Activated CD8-positive, alpha-beta memory T cell treated with anti-CD3 and anti-CD28 coated beads, Interleukin-2, amount 50 U/mL, for 1 hour (primary cell): ENCODE results near the gene ECE1.
A peak's percentile ranks its signal among the peaks of the same experiment; 100 is the strongest.
"Not testable (repeated sequence)": the region's sequence is repeated elsewhere in the genome, so short reads cannot be mapped to it uniquely, and the experiment has no call there.

Experiments
- DNase-seq: peaks from one replicate; pipeline ENCODE4 v3.0.0-alpha.2; 2020; ENCODE audit errors: extremely low read depth

ECE1 gene

DNA sequence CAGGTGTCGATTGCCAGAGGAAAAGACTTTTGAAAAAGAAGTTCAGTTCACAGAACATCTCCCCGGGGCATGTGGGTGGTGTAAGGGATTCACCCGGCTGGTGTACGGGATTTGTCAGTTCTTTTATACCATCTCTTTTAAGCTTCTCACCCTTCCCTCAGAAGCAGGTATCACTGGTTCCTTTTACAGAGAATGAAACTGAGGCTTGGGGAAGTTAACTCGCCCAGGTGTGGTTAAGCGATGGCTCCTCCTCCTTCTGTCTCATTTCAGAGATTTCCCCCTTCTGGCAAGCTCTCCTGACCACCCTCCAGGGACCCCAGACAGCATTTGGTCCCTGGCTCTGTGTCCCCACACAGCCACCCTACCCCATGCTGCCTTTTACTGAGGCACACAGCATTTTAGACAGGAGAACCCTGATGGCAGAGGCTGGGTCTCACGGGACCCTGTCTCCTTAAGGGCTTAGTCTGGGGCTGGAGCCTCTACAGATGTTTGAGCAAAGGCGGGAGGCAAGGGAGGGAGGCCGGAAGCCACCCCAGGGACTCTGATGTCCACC is 2.8 kb upstream of the ECE1 start:
- no peak for DNase-seq

DNA sequence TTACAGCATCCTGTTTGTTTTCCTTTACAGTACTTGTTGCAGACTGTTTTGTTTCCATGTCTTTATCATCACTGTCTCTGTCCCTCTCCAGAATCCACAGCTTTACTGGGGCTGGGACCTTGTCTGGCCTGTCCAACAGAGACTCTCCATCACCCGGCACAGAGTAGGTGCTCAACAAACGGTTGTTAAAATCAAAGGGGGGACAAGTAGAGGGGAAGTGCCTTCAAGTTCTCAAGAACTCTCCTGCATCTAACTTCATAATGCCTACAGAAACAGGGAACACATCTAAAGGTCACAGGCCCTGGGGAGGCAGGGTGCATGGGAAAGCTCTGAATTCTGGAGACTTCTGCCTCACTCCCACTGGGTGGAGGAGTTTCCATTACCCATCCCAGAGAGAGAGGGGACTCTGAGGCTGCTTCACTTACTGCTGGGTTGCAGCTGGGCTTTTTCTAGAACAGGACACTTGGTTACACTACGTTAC is 2.3 kb upstream of the ECE1 start:
- no peak for DNase-seq

DNA sequence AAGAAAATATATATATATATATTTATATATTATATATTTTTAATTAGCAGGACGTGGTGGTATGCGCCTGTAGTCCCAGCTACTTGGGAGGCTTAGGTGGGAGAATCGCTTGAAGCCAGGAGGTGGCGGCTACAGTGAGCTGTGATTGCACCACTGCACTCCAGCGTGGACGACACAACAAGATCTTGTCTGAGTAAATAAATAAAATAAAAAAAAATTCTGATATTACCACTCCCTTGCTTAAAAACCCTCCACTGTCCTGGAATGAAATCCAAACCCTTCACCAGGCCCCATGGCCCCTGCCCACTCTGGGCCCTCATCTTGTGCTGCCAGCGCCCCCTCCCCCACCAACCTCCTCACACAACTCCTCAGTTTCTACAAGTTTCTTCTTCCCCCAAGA is 1.7 kb upstream of the ECE1 start:
- no peak for DNase-seq

DNA sequence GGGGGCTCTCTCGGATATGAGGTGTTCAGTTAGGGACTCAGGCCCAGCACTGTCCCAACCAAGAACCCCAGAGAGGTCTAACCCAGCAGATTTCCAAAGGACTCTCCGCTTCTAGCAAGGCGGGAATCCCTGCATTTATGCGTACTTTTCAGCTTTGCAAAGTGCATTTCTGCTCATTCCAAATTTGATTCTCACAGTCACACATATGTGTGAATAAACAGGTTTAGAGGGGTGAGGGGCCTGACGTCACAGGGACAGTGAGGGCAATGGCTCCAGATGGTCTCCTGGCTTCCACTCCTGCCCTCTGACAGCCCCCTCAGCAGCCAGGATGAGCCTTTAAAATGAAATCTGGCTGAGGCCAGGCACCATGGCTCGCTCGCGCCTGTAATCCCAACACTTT is 921 bp upstream of the ECE1 start:
- DNase-seq, result no peak

DNA sequence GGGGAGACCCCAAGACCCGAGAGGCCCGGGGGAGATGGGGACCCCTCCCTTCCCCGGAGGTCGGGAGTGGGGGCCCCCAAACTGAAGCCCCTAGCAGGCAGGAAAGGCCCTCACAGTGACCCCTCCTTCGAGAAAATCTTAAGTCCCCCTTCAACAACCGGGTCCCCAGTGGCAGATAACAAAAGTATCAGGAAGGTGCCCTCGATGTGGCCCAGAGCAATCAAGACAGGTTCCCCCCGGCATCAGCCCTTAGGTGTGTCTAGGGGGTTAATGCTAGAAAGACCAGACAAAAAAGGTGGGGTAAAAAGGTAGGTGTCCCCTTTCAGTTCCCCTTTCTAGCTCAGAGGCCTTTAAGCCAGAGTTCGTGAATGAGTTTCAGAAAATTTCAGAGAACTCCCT is 282 bp upstream of the ECE1 start:
- no peak for DNase-seq

DNA sequence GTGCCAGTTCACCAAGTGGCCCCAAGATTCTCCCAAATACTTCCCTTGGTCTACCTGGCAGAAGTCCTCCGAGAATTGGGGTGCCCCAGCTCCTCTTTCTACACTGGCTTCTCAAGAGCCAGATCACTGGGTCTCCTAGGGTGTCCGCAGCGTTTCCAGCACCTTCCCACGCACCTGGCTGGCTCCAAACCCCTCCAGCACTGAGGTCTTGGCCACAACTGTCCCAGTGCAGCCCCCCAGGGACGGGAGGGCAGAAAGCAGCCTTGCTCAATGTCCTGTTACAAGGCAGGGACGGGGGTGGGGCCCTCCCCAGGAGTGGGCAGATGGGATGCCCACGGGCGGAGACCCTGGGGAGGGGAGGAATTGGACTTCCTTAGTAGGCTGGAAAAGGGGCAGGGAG is 1.1 kb downstream of the ECE1 start:
- DNase-seq, result no peak

DNA sequence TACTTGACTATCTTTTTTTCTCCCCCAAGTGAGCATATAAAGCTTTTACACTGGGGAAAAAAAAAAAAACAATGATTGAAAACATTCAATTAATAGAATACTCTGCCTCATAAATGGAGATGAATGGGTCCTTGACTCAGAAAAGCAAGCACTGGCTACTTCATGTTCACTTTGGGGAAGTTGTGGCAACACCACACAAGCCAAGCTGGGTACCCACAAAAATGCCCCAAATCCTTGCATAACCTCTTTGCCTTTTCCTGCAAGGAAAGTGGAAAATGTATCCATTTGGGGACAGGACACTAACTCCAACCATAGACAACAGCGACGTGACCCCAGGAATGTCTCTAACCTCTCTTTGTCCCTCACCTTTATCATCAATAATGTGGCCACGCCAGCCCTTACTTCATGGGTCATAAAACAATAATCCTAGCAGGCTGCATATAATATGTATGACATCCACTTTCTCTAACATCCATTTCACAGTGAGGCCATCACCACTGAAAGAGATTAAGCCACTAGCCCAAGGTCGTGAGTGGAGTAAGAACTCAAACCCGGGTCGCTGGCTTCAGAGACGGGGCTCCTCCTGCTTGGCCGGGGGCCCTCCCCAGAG is 2.3 kb downstream of the ECE1 start:
- DNase-seq, result no peak

DNA sequence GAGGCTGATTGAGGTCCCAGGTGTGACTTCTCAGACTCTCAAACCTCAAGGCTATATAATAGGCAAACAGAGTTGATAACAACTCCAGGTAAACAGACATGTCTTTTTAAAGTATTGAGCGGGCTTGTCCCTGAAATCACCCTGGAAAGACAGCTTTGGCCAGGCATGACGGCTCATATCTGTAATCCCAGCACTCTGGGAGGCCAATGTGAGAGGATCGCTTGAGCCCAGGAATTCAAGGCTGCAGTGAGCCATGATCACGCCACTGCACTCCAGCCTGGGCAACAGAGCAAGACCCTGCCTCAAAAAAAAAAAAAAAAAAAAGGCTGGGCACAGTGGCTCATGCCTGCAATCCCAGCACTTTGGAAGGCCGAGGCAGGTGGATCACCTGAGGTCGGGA is 4.9 kb downstream of the ECE1 start:
- not testable (repeated sequence) for DNase-seq

DNA sequence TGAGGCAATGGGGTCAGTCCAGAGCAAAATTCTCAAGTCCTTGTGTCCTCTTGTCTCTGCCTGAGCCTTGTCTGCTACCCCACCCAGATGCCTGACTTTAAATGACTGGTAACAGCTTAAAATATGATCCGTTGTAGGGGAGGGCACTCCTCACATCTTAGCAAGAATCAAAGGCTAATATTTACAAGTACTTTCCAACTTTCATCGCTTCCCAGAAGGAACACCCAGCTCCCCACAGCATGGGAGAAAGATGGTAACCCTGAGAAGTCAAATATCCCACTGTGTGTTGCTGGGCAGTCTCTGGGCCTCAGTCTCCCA is 5.2 kb downstream of the ECE1 start:
- no peak for DNase-seq

DNA sequence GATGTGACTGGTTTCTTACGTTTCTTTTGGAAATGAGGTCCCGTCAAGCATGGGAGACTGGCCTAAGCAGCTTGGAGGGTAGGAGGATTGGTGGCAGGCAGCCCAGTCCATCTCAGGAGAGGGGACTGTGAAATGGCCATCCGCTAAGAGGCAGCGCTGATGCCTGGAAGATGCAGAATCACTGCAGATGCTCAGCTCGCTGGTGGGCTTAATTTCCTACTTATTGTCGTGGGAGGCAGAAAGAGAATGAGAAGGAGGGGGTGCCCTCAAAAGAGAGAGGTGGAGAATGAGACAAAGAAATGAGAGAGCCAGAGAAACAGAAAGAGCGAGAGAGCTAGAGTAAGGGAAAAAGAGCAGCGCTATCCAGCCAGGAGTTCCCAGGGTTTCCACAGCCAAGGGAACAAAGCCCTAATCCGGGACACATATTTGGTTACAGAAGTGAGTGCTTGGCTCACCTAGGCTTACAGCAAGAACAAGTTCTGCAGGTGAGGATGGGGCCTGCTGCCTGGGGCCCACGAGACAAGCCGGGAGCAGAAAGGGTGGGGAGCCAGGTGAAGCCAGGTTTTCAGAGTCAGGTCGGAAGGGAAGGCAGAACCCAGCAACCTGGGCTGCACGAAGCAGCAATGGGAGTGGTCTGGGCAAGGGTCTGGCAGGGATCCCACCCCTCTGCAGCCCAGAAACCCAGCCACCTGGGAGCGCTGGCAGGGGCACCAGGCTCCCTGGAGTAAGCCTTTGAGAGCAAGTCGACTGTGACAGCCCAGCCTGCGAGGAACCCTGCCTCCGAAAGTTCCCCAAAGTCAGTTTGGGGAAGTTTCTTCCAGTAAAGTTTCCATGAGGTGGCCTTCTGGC is 5.8 kb downstream of the ECE1 start:
- no peak for DNase-seq

DNA sequence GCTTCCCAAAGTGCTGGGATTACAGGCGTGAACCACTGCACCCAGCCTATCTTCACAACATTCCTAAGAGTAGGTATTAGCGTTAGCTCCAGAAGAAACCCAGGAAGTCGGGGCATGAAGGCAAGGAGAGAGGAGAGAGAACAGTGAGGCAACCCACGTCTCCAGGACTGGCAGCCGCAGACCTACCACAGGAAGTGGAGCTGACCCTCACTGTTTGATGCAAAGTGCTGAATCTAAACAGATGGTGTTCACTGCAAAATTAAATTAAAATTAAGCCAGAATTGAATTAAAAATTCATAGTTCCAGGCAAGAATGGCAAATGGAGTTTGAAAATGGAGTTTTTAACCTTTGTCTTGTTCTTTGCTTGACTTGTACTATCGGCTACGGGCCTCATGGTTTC is 6.7 kb downstream of the ECE1 start:
- DNase-seq, result no peak

DNA sequence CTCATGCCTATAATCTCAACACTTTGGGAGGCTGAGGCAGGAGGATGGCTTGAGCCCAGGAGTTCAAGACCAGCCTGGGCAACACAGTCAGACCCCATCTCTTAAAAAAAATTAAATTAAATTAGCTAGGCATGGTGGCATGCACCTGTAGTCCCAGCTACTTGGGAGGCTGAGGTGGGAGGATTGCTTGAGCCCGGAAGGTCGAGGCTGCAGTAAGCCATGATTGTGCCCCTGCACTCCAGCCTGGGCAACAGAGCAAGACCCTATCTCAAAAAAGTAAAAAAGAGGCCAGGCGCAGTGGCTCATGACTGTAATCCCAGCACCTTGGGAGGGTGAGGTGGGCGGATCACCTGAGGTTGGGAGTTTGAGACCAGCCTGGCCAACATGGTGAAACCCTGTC is 8.2 kb downstream of the ECE1 start:
- DNase-seq, result not testable (repeated sequence)

DNA sequence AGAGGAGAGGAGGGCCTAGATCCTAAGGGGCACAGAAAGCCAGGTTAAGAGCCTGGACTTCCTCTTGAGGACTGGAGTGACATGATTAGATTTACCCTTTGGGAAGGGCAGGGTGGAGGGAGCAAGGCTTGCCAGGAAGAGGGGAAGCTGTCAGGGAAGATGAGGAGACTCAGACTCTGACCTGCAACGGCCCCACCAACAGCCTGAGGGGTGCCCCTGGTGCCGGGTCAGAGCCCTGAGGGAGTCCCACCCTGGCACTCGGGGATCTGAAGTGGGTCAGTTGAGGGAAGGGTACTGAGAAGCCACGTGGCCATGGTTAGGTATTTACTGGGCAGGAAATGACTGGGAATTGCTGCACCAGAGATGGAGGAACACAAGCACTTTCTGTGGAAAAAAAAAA is 9.8 kb downstream of the ECE1 start:
- DNase-seq, result no peak

DNA sequence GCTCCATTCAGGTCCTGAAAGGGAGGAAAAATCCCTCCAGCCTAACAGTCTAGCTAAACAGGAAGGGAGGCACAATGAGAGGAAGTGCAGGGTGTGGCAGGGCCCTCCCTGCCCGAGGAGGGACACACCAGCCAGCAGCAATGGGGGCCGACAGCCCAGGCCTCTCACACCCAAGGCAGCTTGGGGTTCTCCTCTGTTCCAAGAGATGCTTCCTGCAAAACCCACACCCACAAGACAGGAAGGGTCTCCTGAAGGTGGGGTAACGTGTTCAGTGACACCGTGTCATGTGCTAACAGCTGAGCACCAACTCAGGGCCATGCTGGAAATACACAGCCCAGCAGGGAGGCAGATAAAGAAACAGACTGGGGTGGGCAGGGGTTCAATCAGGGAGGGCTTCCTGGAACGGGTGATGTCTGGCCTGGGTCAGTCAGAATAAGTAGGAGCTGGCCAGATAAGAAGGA is 10.2 kb downstream of the ECE1 start:
- no peak for DNase-seq

DNA sequence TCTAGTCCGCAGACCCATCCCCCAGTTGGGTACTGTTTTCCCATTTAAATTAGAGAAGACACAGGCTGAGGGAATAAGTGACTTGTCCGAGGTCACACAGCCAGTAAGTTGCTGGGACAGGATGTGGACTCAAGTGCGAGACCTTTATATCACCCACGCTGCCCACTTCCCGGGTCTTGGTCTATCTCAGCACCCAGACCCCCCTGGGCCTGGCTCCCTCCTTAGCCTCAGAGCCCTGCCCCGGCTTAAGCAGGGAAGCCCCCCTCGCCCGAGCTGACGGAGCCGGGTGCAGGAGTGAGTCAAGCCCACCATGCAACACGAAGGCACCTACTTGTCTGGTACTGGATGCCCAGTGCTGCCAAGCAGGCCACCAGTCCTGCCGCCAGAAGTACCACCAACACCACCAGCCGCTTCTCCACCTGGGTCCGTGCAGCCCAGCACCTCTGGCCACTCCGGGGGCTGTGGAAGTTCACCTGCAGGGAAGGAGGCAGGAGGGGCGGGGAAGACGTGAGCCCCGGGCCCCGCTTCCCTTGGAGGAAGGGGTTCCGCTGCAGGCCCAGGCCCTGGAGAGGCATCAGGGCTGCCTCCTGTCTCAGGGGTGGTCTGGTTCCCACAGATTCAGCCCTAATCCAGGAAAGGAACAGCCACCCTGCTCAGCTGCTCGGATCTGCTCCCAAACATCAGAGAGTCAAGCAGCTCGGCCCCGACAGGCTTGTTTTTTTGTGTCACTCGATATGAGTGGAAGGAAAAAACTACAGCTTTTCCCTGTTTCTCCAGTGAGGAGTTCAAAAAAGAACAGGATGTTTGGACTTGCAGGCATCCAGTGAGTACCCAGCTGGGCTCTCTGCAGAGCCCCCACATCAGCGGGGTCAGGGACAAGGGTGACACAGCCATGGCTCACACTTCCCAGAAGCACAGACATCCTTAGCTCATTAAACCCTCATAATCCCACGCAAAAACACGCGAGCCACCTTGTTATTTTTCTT is 11.1 kb downstream of the ECE1 start:
- DNase-seq, result no peak

DNA sequence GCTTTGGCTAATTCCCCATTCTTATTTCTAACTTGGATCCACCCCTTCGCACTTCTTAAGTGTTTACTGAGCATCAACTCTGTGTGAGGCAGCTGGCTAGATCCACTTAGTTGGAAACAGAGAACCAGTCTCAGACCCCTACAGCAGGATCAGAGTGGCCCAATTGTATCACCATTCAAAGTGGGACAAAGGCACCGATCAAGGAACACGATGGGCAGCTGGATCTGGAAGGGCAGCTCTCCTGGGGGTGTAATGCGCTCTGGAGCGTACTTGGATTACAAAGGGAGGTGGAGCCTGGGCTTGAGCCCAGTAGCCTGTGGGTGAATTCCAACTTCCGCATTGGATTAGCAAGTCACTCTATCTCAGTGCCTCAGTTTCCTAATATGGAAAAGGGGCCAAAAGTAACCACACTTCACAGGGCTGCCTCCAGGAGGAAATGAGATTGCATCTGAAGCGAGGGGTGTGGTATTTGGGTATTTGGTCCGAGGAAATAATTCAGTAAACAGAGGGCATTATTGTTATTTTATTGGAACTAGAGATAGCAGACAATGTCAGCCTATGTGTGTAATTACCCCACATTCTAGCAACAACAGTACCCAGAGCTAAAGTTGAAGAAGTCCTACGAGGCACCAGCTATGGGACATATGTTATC is 11.9 kb downstream of the ECE1 start:
- no peak for DNase-seq

DNA sequence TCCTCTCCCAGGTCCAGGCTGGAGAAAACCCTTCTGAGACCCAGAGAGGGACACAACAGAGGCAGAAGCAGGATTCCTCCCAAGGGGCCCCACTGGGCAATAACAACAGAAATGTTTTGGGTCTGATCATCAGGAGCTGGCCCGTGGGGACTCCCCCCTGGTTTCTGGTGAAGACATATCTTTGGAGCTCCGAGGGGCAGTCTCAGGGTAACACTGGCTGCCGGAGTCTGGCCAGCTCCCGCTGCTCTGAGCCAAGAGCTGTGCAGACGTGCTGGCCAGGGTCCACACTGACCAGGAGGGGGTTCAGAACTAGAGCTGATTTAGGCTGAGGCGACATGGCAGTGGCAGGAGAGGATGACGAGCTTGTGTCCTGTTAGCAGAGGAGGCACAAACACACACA is 13.1 kb downstream of the ECE1 start:
- DNase-seq, result no peak

DNA sequence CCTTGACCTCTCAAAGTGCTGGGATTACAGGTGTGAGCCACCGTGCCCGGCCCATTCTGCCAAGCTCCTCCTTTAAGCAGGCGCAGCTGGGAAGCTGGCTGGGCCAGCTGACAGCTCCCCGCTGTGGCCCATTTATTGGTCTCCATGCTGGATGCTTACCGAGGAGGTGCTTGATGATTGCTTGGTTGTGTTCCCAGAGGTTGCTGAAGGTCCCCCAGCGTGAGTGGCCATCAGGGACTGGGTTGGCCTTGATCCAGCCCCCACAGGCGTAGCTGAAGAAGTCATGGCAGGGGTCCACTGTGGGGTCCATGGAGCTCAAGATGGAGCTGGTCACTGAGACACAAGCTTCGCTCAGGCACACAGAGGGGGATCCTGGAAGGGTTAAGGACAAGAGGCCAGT is 17.7 kb downstream of the ECE1 start:
- DNase-seq, result no peak

DNA sequence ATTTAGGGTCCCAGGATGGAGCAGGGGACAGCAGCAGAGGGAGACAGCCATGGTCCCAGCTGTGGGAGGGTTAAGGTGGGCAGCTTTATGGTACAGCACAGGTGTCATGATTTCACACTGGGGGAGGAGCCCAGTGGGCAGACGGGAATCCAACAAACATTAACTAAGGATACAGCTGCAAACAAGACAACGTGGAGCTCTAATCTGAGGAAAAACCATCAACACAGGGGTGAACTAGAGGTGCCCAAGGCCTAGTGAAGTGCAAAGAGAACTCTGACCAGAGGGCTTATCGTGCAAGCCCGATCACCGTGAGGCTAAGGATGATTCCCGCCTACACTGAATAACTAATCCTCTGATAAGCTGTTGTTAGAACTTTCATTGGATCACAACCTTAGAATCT is 18.7 kb downstream of the ECE1 start:
- no peak for DNase-seq

DNA sequence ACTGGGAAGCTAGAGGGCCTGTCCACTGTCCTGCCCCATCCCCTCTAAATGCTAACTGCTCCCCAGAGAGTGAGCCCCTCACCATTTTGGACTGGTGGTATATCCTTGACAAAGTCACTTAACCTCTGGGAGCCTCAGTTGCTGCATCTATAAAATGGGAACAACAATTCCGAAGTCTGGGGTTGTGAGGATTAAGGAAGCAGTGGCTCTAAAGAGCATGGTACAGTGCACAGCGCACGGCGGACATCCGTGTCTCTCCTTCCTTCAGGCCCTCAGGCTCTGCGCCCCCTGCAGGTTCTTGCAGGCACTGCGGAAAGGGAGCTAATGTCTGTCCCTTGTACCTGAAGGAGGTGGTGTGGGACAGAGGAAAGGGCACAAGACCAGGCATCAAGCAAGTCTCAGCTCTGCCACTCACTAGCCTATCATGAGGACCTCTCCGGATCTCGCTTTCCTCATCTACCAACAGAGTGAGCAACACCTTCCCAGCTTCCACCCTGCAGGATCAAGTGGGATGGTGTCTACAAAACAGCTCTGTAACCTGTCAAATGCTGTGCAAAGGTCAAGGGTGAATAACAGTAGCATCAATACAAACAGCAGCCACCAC is 20.1 kb downstream of the ECE1 start:
- DNase-seq, result peak; percentile 51

DNA sequence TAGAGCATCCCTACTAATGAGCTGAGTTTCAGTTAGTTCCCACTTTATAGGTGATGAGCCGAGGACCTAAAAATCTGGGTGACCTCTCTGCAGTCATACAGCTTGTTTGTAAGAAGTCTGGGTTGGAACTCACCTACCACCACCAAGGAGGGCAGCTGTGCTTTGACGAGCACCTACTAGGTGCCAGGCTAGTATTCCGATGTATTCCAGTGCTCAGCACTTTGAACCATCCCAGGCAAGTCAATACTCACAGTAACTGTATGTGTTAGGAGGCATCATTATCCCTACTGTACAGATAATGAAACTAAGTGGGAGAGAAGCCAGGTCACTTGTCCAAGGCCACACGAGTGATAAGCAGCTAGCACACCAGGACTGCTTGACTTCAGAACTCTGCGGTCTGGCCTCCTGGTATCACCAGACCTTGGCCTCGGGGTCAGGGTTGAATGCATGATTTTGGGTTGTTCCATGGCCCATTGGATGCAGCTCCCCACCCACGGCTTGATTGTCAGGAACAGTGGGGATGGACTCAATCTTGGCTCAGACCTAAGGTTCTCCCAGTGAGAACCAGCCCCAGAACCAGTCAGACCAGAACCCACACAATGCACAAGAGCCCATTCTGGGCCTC is 20.7 kb downstream of the ECE1 start:
- no peak for DNase-seq
